Fibroblast of the aortic adventitia (primary cell): ENCODE data around the gene CCDC102A. TPM values are rescaled to one million over a fixed set of nuclear protein-coding genes. Genes with fewer than 3 reads are reported as not detected.

Experiments
- DNase-seq: peaks from one replicate; pipeline ENCODE4 v3.0.0-alpha.2; 2010; ENCODE audit warnings: low read depth
- H3K4me3 ChIP-seq: 2 replicates; pipeline ENCODE4 v1.5.1; 2011; ENCODE audit warnings: low read depth, mild to moderate bottlenecking, control low read depth, low read length, moderate library complexity
- CTCF ChIP-seq: IDR thresholded peaks from 2 replicates; pipeline ENCODE4 v1.5.1; 2011; ENCODE audit warnings: mild to moderate bottlenecking, low read length, control low read depth, inconsistent platforms; ENCODE audit not compliant: insufficient read depth
- total RNA-seq: library from RNA; depleted of rRNA; stranded (reverse); fragments of >200 nt; gene quantifications from 2 replicates; pipeline ENCODE4 v1.2.3, GENCODE V29; 2012; ENCODE audit warnings: low replicate concordance

Gene CCDC102A
- total RNA-seq, 1 donor, result 9.9 TPM

- DNase-seq, result no peak
- no peak for TF ChIP-seq CTCF
- H3K4me3 ChIP-seq, result no peak overlapping the region
These were observed 52.5 kb downstream of the CCDC102A start for GRCh38 chr16:57483725-57484514.

- TF ChIP-seq CTCF, result no peak
- H3K4me3 ChIP-seq, result no peak overlapping the region
- DNase-seq, result no peak
These were observed 53.4 kb downstream of the CCDC102A start for GRCh38 chr16:57482845-57483545.

- no peak for DNase-seq
- no peak for TF ChIP-seq CTCF
These were observed 55.0 kb downstream of the CCDC102A start for GRCh38 chr16:57481421-57481820.

GRCh38 chr16:57480754-57481230, 55.6 kb downstream of the CCDC102A start:
- DNase-seq, result no peak
- no peak for TF ChIP-seq CTCF

More at GRCh38 chr16:57481421-57481820, 55.0 kb downstream of the CCDC102A start:
- no peak overlapping the region for H3K4me3 ChIP-seq

GRCh38 chr16:57479976-57480753, 56.2 kb downstream of the CCDC102A start:
- no peak for TF ChIP-seq CTCF
- peak overlapping the region; percentile 72 for H3K4me3 ChIP-seq
- DNase-seq, result peak; percentile 80

More at GRCh38 chr16:57480754-57481230, 55.6 kb downstream of the CCDC102A start:
- no peak overlapping the region for H3K4me3 ChIP-seq

- peak overlapping the region; percentile 72 for H3K4me3 ChIP-seq
- TF ChIP-seq CTCF, result no peak
- DNase-seq, result peak; percentile 74
These were observed 57.0 kb downstream of the CCDC102A start for GRCh38 chr16:57479205-57479975.
